ENCODE results near the gene BBX. TPM values are rescaled to one million over a fixed set of nuclear protein-coding genes. Genes with fewer than 3 reads are reported as not detected.

BBX gene
- total RNA-seq, 1 donor = 97.6 TPM

- no peak for TF ChIP-seq CTCF (IDR thresholded peaks at IDR 0.05; ENCODE audit: insufficient read depth, low read depth, low read length)
- no peak overlapping the region for H3K4me3 ChIP-seq (ENCODE audit: low read depth, low read length)
- DNase-seq (ENCODE audit: low read depth) = peak; percentile 18
Observed at GRCh38 chr3:107594870-107595269, 72.1 kb downstream of the BBX start.

GRCh38 chr3:107596639-107597038 is 73.9 kb downstream of the BBX start:
- no peak for DNase-seq (ENCODE audit: low read depth)
- H3K4me3 ChIP-seq (ENCODE audit: low read depth, low read length) = no peak overlapping the region
- TF ChIP-seq CTCF (IDR thresholded peaks at IDR 0.05; ENCODE audit: insufficient read depth, low read depth, low read length) = no peak

- peak; percentile 55 for DNase-seq (ENCODE audit: low read depth)
- peak overlapping the region; percentile 35 for H3K4me3 ChIP-seq (ENCODE audit: low read depth, low read length)
- no peak for TF ChIP-seq CTCF (IDR thresholded peaks at IDR 0.05; ENCODE audit: insufficient read depth, low read depth, low read length)
Observed at GRCh38 chr3:107598926-107599771, 76.4 kb downstream of the BBX start.

- no peak for DNase-seq (ENCODE audit: low read depth)
Observed at GRCh38 chr3:107599772-107600145, 77.0 kb downstream of the BBX start.

GRCh38 chr3:107600780-107601179 is 78.0 kb downstream of the BBX start:
- TF ChIP-seq CTCF (IDR thresholded peaks at IDR 0.05; ENCODE audit: insufficient read depth, low read depth, low read length) = no peak
- H3K4me3 ChIP-seq (ENCODE audit: low read depth, low read length) = no peak overlapping the region
- DNase-seq (ENCODE audit: low read depth) = no peak

More at GRCh38 chr3:107599772-107600145, 77.0 kb downstream of the BBX start:
- no peak for TF ChIP-seq CTCF (IDR thresholded peaks at IDR 0.05; ENCODE audit: insufficient read depth, low read depth, low read length)
- peak overlapping the region; percentile 35 for H3K4me3 ChIP-seq (ENCODE audit: low read depth, low read length)

GRCh38 chr3:107604057-107604822 is 81.5 kb downstream of the BBX start:
- TF ChIP-seq CTCF (IDR thresholded peaks at IDR 0.05; ENCODE audit: insufficient read depth, low read depth, low read length) = no peak
- no peak overlapping the region for H3K4me3 ChIP-seq (ENCODE audit: low read depth, low read length)
- peak; percentile 34 for DNase-seq (ENCODE audit: low read depth)
